H1 (cell line): ENCODE data around the gene AK5. TPM values are rescaled to one million over a fixed set of nuclear protein-coding genes. Genes with fewer than 3 reads are reported as not detected.

Experiments
- CEBPB ChIP-seq: IDR thresholded peaks from 2 replicates; pipeline ENCODE4 v1.6.1; 2012; ENCODE audit warnings: low read depth, low read length
- MAX ChIP-seq: IDR thresholded peaks from 2 replicates; pipeline ENCODE4 v1.6.1; 2012; ENCODE audit warnings: inconsistent platforms
- SP1 ChIP-seq: IDR thresholded peaks from 2 replicates; pipeline ENCODE4 v1.6.1; 2011; ENCODE audit warnings: low read depth, low read length
- SP4 ChIP-seq: IDR thresholded peaks from 2 replicates; pipeline ENCODE4 v1.6.1; 2012; ENCODE audit warnings: low read length, inconsistent platforms
- SRF ChIP-seq: IDR thresholded peaks from 2 replicates; pipeline ENCODE4 v1.6.1; 2011; ENCODE audit warnings: mild to moderate bottlenecking, low read depth, low read length, moderate library complexity
- TAF7 ChIP-seq: optimal IDR thresholded peaks from 2 replicates; pipeline ENCODE3; 2011; ENCODE audit warnings: low read depth, mild to moderate bottlenecking, inconsistent platforms, low read length, moderate library complexity, borderline replicate concordance
- TBP ChIP-seq: IDR thresholded peaks from 2 replicates; pipeline ENCODE4 v1.6.1; 2011; ENCODE audit warnings: low read depth, low read length, improper control_type of control experiment
- polyA plus RNA-seq, 7 experiments: library from polyadenylated mRNA; depleted of rRNA in 3 of 7; stranded (reverse) in 5 of 7; unstranded in 2 of 7; fragments of >200 nt in 5 of 7; fragments of 200-250 nt in 2 of 7; gene quantifications; 1 replicate in 5 of 7; 2 replicates in 1 of 7; 4 replicates in 1 of 7; pipeline versions ENCODE4 v1.2.1 to v1.2.3, GENCODE V29; 2011 to 2013; ENCODE audit warnings: missing spikeins in 2 of 7, mixed read lengths in 2 of 7
- total RNA-seq: library from RNA; stranded (reverse); fragmentation: NEBNext Ultra II Directional; extraction: Animal tissue kit (Norgen Biotek cat#: 25700); gene quantifications from 2 replicates; pipeline ENCODE4 v1.2.1, GENCODE V29; 2021
- TF ChIP-seq, protein P1 (sequence below): fragments of 300-600 bp; sonication (generic); IDR thresholded peaks from 2 replicates; pipeline ENCODE4 v1.7.1; 2012; ENCODE audit warnings: low read length, moderate library complexity, mild to moderate bottlenecking, inconsistent platforms; ENCODE audit not compliant: insufficient replicate concordance
- TF ChIP-seq, protein P2 (sequence below): IDR thresholded peaks from 2 replicates; pipeline ENCODE4 v1.6.1; 2011; ENCODE audit warnings: low read length, improper control_type of control experiment

The AK5 gene
- total and polyA plus RNA-seq, 2 of the 8 experiments (the other 6 are each of a cell fraction or from before 2014, with no cell fraction given), result 2.0 to 7.1 TPM

DNA sequence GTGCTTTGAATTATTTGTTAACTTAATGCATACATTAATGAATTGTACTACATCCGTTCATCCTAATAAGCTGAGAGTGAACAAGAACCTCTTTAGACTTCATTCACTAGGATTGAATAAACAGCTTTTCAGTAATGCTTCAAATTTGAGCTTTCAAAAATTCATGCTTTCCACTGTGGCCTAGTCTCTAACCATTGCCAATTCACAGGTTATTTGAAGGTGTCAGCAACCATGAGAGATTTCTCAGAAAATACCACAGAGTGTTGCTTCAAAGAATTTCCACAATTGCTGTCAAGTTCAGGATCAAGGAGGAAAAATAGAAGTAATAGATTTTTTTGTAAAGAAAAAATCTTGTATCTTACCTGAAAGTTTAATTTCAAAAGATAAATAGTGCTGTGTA is 72.7 kb downstream of the AK5 start (continued):
- TF ChIP-seq, protein P1, sequence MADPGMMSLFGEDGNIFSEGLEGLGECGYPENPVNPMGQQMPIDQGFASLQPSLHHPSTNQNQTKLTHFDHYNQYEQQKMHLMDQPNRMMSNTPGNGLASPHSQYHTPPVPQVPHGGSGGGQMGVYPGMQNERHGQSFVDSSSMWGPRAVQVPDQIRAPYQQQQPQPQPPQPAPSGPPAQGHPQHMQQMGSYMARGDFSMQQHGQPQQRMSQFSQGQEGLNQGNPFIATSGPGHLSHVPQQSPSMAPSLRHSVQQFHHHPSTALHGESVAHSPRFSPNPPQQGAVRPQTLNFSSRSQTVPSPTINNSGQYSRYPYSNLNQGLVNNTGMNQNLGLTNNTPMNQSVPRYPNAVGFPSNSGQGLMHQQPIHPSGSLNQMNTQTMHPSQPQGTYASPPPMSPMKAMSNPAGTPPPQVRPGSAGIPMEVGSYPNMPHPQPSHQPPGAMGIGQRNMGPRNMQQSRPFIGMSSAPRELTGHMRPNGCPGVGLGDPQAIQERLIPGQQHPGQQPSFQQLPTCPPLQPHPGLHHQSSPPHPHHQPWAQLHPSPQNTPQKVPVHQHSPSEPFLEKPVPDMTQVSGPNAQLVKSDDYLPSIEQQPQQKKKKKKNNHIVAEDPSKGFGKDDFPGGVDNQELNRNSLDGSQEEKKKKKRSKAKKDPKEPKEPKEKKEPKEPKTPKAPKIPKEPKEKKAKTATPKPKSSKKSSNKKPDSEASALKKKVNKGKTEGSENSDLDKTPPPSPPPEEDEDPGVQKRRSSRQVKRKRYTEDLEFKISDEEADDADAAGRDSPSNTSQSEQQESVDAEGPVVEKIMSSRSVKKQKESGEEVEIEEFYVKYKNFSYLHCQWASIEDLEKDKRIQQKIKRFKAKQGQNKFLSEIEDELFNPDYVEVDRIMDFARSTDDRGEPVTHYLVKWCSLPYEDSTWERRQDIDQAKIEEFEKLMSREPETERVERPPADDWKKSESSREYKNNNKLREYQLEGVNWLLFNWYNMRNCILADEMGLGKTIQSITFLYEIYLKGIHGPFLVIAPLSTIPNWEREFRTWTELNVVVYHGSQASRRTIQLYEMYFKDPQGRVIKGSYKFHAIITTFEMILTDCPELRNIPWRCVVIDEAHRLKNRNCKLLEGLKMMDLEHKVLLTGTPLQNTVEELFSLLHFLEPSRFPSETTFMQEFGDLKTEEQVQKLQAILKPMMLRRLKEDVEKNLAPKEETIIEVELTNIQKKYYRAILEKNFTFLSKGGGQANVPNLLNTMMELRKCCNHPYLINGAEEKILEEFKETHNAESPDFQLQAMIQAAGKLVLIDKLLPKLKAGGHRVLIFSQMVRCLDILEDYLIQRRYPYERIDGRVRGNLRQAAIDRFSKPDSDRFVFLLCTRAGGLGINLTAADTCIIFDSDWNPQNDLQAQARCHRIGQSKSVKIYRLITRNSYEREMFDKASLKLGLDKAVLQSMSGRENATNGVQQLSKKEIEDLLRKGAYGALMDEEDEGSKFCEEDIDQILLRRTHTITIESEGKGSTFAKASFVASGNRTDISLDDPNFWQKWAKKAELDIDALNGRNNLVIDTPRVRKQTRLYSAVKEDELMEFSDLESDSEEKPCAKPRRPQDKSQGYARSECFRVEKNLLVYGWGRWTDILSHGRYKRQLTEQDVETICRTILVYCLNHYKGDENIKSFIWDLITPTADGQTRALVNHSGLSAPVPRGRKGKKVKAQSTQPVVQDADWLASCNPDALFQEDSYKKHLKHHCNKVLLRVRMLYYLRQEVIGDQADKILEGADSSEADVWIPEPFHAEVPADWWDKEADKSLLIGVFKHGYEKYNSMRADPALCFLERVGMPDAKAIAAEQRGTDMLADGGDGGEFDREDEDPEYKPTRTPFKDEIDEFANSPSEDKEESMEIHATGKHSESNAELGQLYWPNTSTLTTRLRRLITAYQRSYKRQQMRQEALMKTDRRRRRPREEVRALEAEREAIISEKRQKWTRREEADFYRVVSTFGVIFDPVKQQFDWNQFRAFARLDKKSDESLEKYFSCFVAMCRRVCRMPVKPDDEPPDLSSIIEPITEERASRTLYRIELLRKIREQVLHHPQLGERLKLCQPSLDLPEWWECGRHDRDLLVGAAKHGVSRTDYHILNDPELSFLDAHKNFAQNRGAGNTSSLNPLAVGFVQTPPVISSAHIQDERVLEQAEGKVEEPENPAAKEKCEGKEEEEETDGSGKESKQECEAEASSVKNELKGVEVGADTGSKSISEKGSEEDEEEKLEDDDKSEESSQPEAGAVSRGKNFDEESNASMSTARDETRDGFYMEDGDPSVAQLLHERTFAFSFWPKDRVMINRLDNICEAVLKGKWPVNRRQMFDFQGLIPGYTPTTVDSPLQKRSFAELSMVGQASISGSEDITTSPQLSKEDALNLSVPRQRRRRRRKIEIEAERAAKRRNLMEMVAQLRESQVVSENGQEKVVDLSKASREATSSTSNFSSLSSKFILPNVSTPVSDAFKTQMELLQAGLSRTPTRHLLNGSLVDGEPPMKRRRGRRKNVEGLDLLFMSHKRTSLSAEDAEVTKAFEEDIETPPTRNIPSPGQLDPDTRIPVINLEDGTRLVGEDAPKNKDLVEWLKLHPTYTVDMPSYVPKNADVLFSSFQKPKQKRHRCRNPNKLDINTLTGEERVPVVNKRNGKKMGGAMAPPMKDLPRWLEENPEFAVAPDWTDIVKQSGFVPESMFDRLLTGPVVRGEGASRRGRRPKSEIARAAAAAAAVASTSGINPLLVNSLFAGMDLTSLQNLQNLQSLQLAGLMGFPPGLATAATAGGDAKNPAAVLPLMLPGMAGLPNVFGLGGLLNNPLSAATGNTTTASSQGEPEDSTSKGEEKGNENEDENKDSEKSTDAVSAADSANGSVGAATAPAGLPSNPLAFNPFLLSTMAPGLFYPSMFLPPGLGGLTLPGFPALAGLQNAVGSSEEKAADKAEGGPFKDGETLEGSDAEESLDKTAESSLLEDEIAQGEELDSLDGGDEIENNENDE, result no peak
- no peak for TF ChIP-seq TAF7
- no peak for TF ChIP-seq SP1
- no peak for TF ChIP-seq CEBPB
- TF ChIP-seq MAX, result no peak
- no peak for TF ChIP-seq TBP
- no peak for TF ChIP-seq SP4
- no peak for TF ChIP-seq SRF
- TF ChIP-seq, protein P2, sequence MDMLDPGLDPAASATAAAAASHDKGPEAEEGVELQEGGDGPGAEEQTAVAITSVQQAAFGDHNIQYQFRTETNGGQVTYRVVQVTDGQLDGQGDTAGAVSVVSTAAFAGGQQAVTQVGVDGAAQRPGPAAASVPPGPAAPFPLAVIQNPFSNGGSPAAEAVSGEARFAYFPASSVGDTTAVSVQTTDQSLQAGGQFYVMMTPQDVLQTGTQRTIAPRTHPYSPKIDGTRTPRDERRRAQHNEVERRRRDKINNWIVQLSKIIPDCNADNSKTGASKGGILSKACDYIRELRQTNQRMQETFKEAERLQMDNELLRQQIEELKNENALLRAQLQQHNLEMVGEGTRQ, result no peak
